H1 (cell line): ENCODE measurements around the gene TPRKB. TPM values are rescaled to one million over a fixed set of nuclear protein-coding genes. Genes with fewer than 3 reads are reported as not detected.
"Not testable (repeated sequence)": the region's sequence is repeated elsewhere in the genome, so short reads cannot be mapped to it uniquely, and the experiment has no call there.

ENCODE experiments used
- CTCF ChIA-PET: fragments of 300-600 bp; sonication (Branson Sonifier 250); formaldehyde crosslinking; loops from one replicate; lab custom pipeline; 2021; ENCODE audit not compliant: partially characterized antibody; lab: Charles Lee
- POLR2A ChIA-PET: fragments of 300-600 bp; sonication (Branson Sonifier 250); formaldehyde crosslinking; loops from one replicate; lab custom pipeline; 2021; ENCODE audit warnings: inconsistent platforms; ENCODE audit not compliant: partially characterized antibody; lab: Charles Lee
- DNase-seq, 2 experiments: peaks; one replicate each; pipeline versions ENCODE4 v3.0.0 to v3.0.0-alpha.2; 2010 to 2022; ENCODE audit warnings: low spot score in 2 of 2, low read depth in 1 of 2, mixed read lengths in 1 of 2
- FAIRE-seq: peaks from 2 replicates; lab custom pipeline; 2011; peaks lifted over from hg19 to GRCh38; lab: Jason Lieb, UNC
- H2AFZ ChIP-seq: 2 replicates; pipeline ENCODE4 v1.8.1; 2012; ENCODE audit warnings: low read length, inconsistent platforms
- H2AK5ac ChIP-seq: 2 replicates; pipeline ENCODE4 v1.6.1; 2013; ENCODE audit warnings: low read depth, low read length
- H2BK120ac ChIP-seq: replicated peaks from 2 replicates; pipeline ENCODE3; 2013; ENCODE audit warnings: low read depth, low read length, inconsistent platforms
- H2BK12ac ChIP-seq: 2 replicates; pipeline ENCODE4 v1.6.1; 2013; ENCODE audit warnings: low read depth, low read length
- H2BK15ac ChIP-seq: 2 replicates; pipeline ENCODE4 v1.6.1; 2013; ENCODE audit warnings: low read length
- H2BK20ac ChIP-seq: 2 replicates; pipeline ENCODE4 v1.6.1; 2013; ENCODE audit warnings: low read length
- H2BK5ac ChIP-seq: 2 replicates; pipeline ENCODE4 v1.6.1; 2013; ENCODE audit warnings: low read depth, low read length
- H3K14ac ChIP-seq: 2 replicates; pipeline ENCODE4 v1.6.1; 2013; ENCODE audit warnings: inconsistent platforms; ENCODE audit not compliant: insufficient read length
- H3K18ac ChIP-seq: 2 replicates; pipeline ENCODE4 v1.6.1; 2013; ENCODE audit warnings: low read length; ENCODE audit errors: extremely low read depth
- H3K23ac ChIP-seq: 2 replicates; pipeline ENCODE4 v1.6.1; 2013; ENCODE audit warnings: inconsistent platforms; ENCODE audit not compliant: insufficient read length
- H3K23me2 ChIP-seq: 2 replicates; pipeline ENCODE4 v1.6.1; 2013; ENCODE audit warnings: low read depth, low read length
- H3K27ac ChIP-seq: 2 replicates; pipeline ENCODE4 v1.6.1; 2011; ENCODE audit warnings: low read depth, low read length, inconsistent platforms
- H3K27me3 ChIP-seq, 4 experiments: replicated peaks in 1 of 4; 1 replicate in 1 of 4; 2 replicates in 3 of 4; pipeline versions ENCODE4 v1.6.1 to v1.8.1; 2011 to 2013; ENCODE audit warnings: low read length in 3 of 4, mild to moderate bottlenecking in 3 of 4, inconsistent platforms in 2 of 4, mixed read lengths in 2 of 4, moderate library complexity in 1 of 4; ENCODE audit not compliant: control insufficient read depth in 3 of 4, insufficient read depth in 3 of 4; ENCODE audit errors: extremely low read depth in 1 of 4
- H3K36me3 ChIP-seq, 4 experiments: 2 replicates each; pipeline versions ENCODE4 v1.6.1 to v1.8.1; 2011 to 2013; ENCODE audit warnings: mild to moderate bottlenecking in 4 of 4, low read length in 3 of 4, moderate library complexity in 2 of 4, control low read depth in 1 of 4, inconsistent platforms in 1 of 4; ENCODE audit not compliant: insufficient read depth in 4 of 4, control insufficient read depth in 2 of 4
- H3K4ac ChIP-seq: replicated peaks from 2 replicates; pipeline ENCODE3; 2013; ENCODE audit warnings: low read length, low read depth, mixed read lengths, inconsistent platforms; ENCODE audit not compliant: insufficient read length
- H3K4me1 ChIP-seq, 4 experiments: replicated peaks in 1 of 4; 1 replicate in 1 of 4; 2 replicates in 3 of 4; pipeline versions ENCODE4 v1.6.1 to v1.8.1; 2011 to 2013; ENCODE audit warnings: low read length in 3 of 4, inconsistent platforms in 2 of 4, mixed read lengths in 1 of 4; ENCODE audit not compliant: insufficient read depth in 4 of 4, control insufficient read depth in 3 of 4
- H3K4me2 ChIP-seq, 2 experiments: 2 replicates each; pipeline versions ENCODE4 v1.6.1 to v1.8.1; 2011 to 2013; ENCODE audit warnings: low read depth in 2 of 2, low read length in 2 of 2, control low read depth in 1 of 2, inconsistent platforms in 1 of 2, mild to moderate bottlenecking in 1 of 2; ENCODE audit not compliant: insufficient read depth in 1 of 2
- H3K4me3 ChIP-seq, 4 experiments: fragments of 200-600, 300-600 bp in 1 of 4; sonication (generic), shearing (Covaris generic), sonication (Bioruptor Twin) in 1 of 4; 2 replicates each; pipeline versions ENCODE4 v1.5.1 to v1.8.1; 2011 to 2016; ENCODE audit warnings: low read length in 4 of 4, low read depth in 3 of 4, control low read depth in 2 of 4, inconsistent platforms in 2 of 4, mild to moderate bottlenecking in 2 of 4, mixed read lengths in 1 of 4, moderate library complexity in 1 of 4; ENCODE audit not compliant: insufficient read depth in 2 of 4; ENCODE audit errors: extremely low read depth in 1 of 4
- H3K56ac ChIP-seq: replicated peaks from 2 replicates; pipeline ENCODE3; 2013; ENCODE audit warnings: low read depth, mild to moderate bottlenecking, mixed read lengths, low read length, inconsistent platforms; ENCODE audit not compliant: insufficient read length
- H3K79me1 ChIP-seq: 2 replicates; pipeline ENCODE4 v1.6.1; 2013; ENCODE audit warnings: low read depth, low read length, control low read depth
- H3K79me2 ChIP-seq, 2 experiments: 2 replicates each; pipeline versions ENCODE4 v1.6.1 to v1.8.1; 2012 to 2013; ENCODE audit warnings: low read length in 2 of 2, mild to moderate bottlenecking in 2 of 2, inconsistent platforms in 1 of 2; ENCODE audit not compliant: insufficient read depth in 2 of 2, control insufficient read depth in 1 of 2
- H3K9ac ChIP-seq, 4 experiments: replicated peaks in 1 of 4; 1 replicate in 1 of 4; 2 replicates in 3 of 4; pipeline versions ENCODE4 v1.6.1 to v1.8.1; 2011 to 2013; ENCODE audit warnings: low read depth in 3 of 4, low read length in 3 of 4, control low read depth in 2 of 4, mild to moderate bottlenecking in 2 of 4, moderate library complexity in 2 of 4, inconsistent platforms in 1 of 4; ENCODE audit errors: extremely low read depth in 1 of 4
- H3K9me3 ChIP-seq, 2 experiments: 2 replicates each; pipeline versions ENCODE4 v1.6.1 to v1.8.1; 2012 to 2013; ENCODE audit warnings: mild to moderate bottlenecking in 2 of 2, moderate library complexity in 2 of 2, control low read depth in 1 of 2, inconsistent platforms in 1 of 2, low read depth in 1 of 2, low read length in 1 of 2, mixed read lengths in 1 of 2; ENCODE audit not compliant: insufficient read depth in 2 of 2
- H4K20me1 ChIP-seq, 2 experiments: replicated peaks in 1 of 2; 2 replicates each; pipeline versions ENCODE3 to v1.8.1; 2011 to 2013; ENCODE audit warnings: inconsistent platforms in 2 of 2, low read length in 2 of 2, mild to moderate bottlenecking in 1 of 2; ENCODE audit not compliant: insufficient read depth in 2 of 2, control insufficient read depth in 1 of 2
- H4K5ac ChIP-seq: 2 replicates; pipeline ENCODE4 v1.6.1; 2013; ENCODE audit warnings: low read length, low read depth, mixed read lengths, inconsistent platforms; ENCODE audit not compliant: insufficient read length
- H4K8ac ChIP-seq: 2 replicates; pipeline ENCODE4 v1.8.0; 2013; ENCODE audit warnings: mild to moderate bottlenecking, moderate library complexity, low read length, inconsistent platforms; ENCODE audit not compliant: insufficient read depth; ENCODE audit errors: extremely low read depth
- H4K91ac ChIP-seq: replicated peaks from 2 replicates; pipeline ENCODE3; 2013; ENCODE audit warnings: low read length, mixed read lengths, inconsistent platforms; ENCODE audit not compliant: insufficient read length
- WGBS, 2 experiments: shearing (Covaris generic) in 1 of 2; methylation state at CpG; one replicate each; pipeline versions ENCODE4 v1.1.6 to v1.1.7; 2013 to 2015; ENCODE audit warnings: low lambda C conversion rate in 2 of 2, mixed read lengths in 2 of 2, inconsistent platforms in 1 of 2, low coverage in 1 of 2, missing lambda C conversion rate in 1 of 2; ENCODE audit not compliant: insufficient replicate concordance in 2 of 2, insufficient coverage in 1 of 2, insufficient read length in 1 of 2; ENCODE audit errors: extremely low coverage in 1 of 2, missing lambda C conversion rate in 1 of 2; 5-methylcytosine and 5-hydroxymethylcytosine counted together
- polyA plus RNA-seq, 7 experiments: library from polyadenylated mRNA; depleted of rRNA in 3 of 7; stranded (reverse) in 5 of 7; unstranded in 2 of 7; fragments of >200 nt in 5 of 7; fragments of 200-250 nt in 2 of 7; gene quantifications; 1 replicate in 5 of 7; 2 replicates in 1 of 7; 4 replicates in 1 of 7; pipeline versions ENCODE4 v1.2.1 to v1.2.3, GENCODE V29; 2011 to 2013; ENCODE audit warnings: missing spikeins in 2 of 7, mixed read lengths in 2 of 7
- total RNA-seq: library from RNA; stranded (reverse); fragmentation: NEBNext Ultra II Directional; extraction: Animal tissue kit (Norgen Biotek cat#: 25700); gene quantifications from 2 replicates; pipeline ENCODE4 v1.2.1, GENCODE V29; 2021

The TPRKB gene
- total and polyA plus RNA-seq, 2 of the 8 experiments (the other 6 are each of a cell fraction or from before 2014, with no cell fraction given), result 40.3 to 41.6 TPM

GRCh38 chr2:73702852-73703493 lies 34.2 kb downstream of the TPRKB start:
- H2BK120ac ChIP-seq, POLR2A ChIA-PET, H3K4me3 ChIP-seq, H3K23me2 ChIP-seq, H4K8ac ChIP-seq, H4K91ac ChIP-seq, H3K4ac ChIP-seq, H2BK20ac ChIP-seq, H3K27ac ChIP-seq, H3K18ac ChIP-seq, H3K79me1 ChIP-seq, H3K36me3 ChIP-seq, H3K4me2 ChIP-seq, H4K20me1 ChIP-seq, H2AFZ ChIP-seq, H2BK5ac ChIP-seq, H3K4me1 ChIP-seq, H2AK5ac ChIP-seq, H3K56ac ChIP-seq, H2BK15ac ChIP-seq, H3K14ac ChIP-seq, H3K79me2 ChIP-seq, H3K23ac ChIP-seq, DNase-seq, H3K9ac ChIP-seq, H4K5ac ChIP-seq, H2BK12ac ChIP-seq, FAIRE-seq, H3K27me3 ChIP-seq: not testable (repeated sequence)
- CTCF ChIA-PET, result interaction anchor here (1.5 kb wide), 1 partner anchor 14 kb away, joined by 3 read pairs; no protein-coding TSS in a partner anchor
- 87% methylated on average over 3 of the region's 3 CpGs; no CpG with 5 or more reads in 1 of the 2 experiments for WGBS, 2 experiments
- H3K9me3 ChIP-seq, result peaks cover 14 to 22% of the 10 kb centered on the region in 2 experiments; a peak in 3 of 4 replicates
